Activated CD8-positive, alpha-beta T cell treated with anti-CD3 and anti-CD28 coated beads, Interleukin-2, amount 10 ng/mL, durations not matched to agents 7 days and 5 days (primary cell): ENCODE data around the gene OTOA. TPM values are rescaled to one million over a fixed set of nuclear protein-coding genes. Genes with fewer than 3 reads are reported as not detected.
"Not testable (repeated sequence)": the region's sequence is repeated elsewhere in the genome, so short reads cannot be mapped to it uniquely, and the experiment has no call there.

Experiments used
- ATAC-seq: fragments of 150-1000 bp; cut with Tn5 transposase; one replicate; pipeline ENCODE4 v1.10.0; 2021; ENCODE audit warnings: moderate library complexity
- CTCF ChIA-PET: fragments of 350-600 bp; sonication (Branson Sonifier 250); formaldehyde crosslinking; loops from one replicate; lab custom pipeline; 2021; ENCODE audit warnings: antibody characterized with exemption; lab: Charles Lee
- POLR2A ChIA-PET: fragments of 350-600 bp; sonication (Branson Sonifier 250); formaldehyde crosslinking; loops from one replicate; lab custom pipeline; 2021; ENCODE audit warnings: antibody characterized with exemption; lab: Charles Lee
- DNase-seq: peaks from one replicate; pipeline ENCODE4 v3.0.0-alpha.2; 2020
- H3K27ac Mint-ChIP-seq: one replicate; pipeline ENCODE4 v1.8.0; 2021; ENCODE audit warnings: mild to moderate bottlenecking, mixed read lengths
- H3K27me3 Mint-ChIP-seq: one replicate; pipeline ENCODE4 v1.8.0; 2021; ENCODE audit warnings: low read depth, mixed read lengths
- H3K36me3 Mint-ChIP-seq: one replicate; pipeline ENCODE4 v1.8.0; 2021; ENCODE audit warnings: low read depth, mixed read lengths
- H3K4me1 Mint-ChIP-seq: one replicate; pipeline ENCODE4 v1.8.0; 2021; ENCODE audit warnings: low read depth, mixed read lengths
- H3K4me3 Mint-ChIP-seq: one replicate; pipeline ENCODE4 v1.8.0; 2021; ENCODE audit warnings: mild to moderate bottlenecking, mixed read lengths
- H3K9me3 Mint-ChIP-seq: one replicate; pipeline ENCODE4 v1.8.0; 2022; ENCODE audit warnings: mixed read lengths; ENCODE audit not compliant: insufficient read depth
- total RNA-seq, 2 experiments: library from RNA; stranded (reverse); gene quantifications; one replicate each; pipeline ENCODE4 v1.2.3, GENCODE V29; 2021

OTOA gene
- total RNA-seq, 2 experiments from 2014 or later = not detected

DNA sequence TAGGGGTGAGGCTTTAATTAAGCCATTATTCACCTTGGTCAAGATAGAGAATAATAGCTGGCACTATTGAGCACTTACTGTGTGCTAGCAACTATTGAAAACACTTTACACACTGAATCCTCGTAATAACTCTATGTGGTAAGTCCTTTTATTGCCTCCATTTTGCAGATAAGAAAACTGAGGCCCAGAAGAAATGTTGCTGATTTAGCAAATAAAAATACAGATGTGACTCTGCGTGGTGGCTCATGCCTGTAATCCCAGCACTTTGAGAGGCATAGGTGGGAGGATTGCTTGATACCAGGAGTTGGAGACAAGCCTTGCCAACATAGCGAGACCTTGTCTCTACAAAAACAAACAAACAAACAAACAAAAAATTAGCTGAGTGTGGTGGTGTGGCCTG, 19.4 kb downstream of the OTOA start:
- Mint-ChIP-seq H3K27ac (no peak overlapping the region), H3K36me3 (no peaks in the 10 kb centered on the region), H3K4me3 (no peak overlapping the region), H3K4me1 (no peaks in the 10 kb centered on the region), H3K27me3 (peaks cover 4% of the 10 kb centered on the region), H3K9me3 (no peaks in the 10 kb centered on the region)
- ChIA-PET CTCF (interaction anchor here (1.0 to 1.8 kb wide), 6 partner anchors 13 to 45 kb away, joined by 3 to 5 read pairs (median 4); no protein-coding TSS in a partner anchor), POLR2A (no interaction called here)
- ATAC-seq = no peak
- no peak for DNase-seq

DNA sequence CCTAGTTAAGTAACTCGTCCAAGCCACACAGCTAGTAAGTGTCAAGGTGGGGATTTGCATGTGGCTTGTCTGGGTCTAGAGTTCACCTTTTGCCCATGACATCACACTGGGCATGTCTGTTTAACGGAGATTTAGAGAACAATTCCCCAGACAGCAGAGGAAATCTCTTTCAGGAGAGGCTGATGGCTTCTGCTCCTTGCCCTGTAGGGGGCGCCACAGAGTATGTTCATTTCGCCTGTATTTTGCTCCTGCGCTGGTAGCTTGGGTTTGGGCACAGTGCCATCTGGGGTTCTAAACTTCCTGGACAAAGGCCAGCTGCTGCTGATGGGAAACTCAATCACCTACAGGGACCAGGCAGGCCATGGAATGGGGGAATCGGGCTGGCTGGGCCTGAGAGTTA, 20.4 kb downstream of the OTOA start:
- Mint-ChIP-seq H3K9me3 (no peaks in the 10 kb centered on the region), H3K4me1 (no peaks in the 10 kb centered on the region), H3K27me3 (peaks cover 4% of the 10 kb centered on the region), H3K36me3 (no peaks in the 10 kb centered on the region), H3K4me3 (no peak overlapping the region), H3K27ac (no peak overlapping the region)
- CTCF ChIA-PET = interaction anchor here (1.0 to 1.8 kb wide), 6 partner anchors 12 to 44 kb away, joined by 3 to 5 read pairs (median 4); no protein-coding TSS in a partner anchor
- POLR2A ChIA-PET = no interaction called here
- ATAC-seq (no peak), DNase-seq (peak; percentile 32)

DNA sequence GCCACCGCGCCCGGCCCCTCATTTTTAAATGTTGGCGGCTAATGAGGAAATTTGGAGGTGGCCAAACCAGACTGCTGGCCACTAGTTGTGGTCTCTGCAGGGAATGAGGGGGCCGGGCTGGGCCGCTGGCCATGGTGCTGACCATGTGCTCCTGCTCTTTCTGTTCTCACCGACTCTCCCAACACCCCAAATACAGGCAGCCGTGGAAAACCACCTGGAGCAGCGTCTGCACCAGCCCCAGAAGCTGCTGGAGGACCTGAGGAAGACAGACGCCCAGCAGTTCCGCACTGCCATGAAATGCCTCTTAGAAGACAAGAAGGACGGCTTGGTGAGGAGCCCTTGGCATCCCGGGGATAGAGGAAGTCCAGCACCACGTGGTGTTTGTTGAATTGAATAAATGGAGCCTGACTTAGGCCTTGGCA, 21.3 kb downstream of the OTOA start:
- H3K4me3 Mint-ChIP-seq = no peak overlapping the region
- no peak for ATAC-seq
- peaks cover 4% of the 10 kb centered on the region for H3K27me3 Mint-ChIP-seq
- POLR2A ChIA-PET = no interaction called here
- DNase-seq = no peak
- no peaks in the 10 kb centered on the region for H3K9me3 Mint-ChIP-seq
- no peaks in the 10 kb centered on the region for H3K4me1 Mint-ChIP-seq
- CTCF ChIA-PET = interaction anchor here (1.2 kb wide), 1 partner anchor 28 kb away, joined by 5 read pairs; no protein-coding TSS in a partner anchor
- H3K36me3 Mint-ChIP-seq = no peaks in the 10 kb centered on the region
- H3K27ac Mint-ChIP-seq = no peak overlapping the region

DNA sequence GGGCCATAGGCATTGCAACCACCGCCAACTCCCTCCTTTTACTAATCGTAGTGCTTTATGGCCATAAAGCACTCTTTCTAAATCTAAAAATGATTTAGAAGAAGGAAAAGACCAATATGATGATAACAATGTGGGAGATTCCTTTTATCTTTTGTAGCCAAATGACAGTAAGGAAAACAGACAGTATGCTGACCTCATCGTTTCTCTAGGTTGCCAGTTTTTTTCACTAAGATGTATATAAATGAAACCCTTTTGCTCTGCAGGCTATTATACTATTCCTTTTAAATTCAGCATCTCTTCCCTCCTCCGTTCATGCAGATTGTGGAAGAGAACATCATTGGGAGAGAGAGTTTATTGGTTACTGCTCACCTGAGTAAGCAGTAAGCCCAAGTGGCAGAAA, 25.3 kb downstream of the OTOA start:
- H3K27ac Mint-ChIP-seq = no peak overlapping the region
- no peaks in the 10 kb centered on the region for H3K9me3 Mint-ChIP-seq
- DNase-seq (no peak), ATAC-seq (no peak)
- H3K36me3 Mint-ChIP-seq = no peaks in the 10 kb centered on the region
- ChIA-PET CTCF (no interaction called here), POLR2A (no interaction called here)
- no peak overlapping the region for H3K4me3 Mint-ChIP-seq
- no peaks in the 10 kb centered on the region for H3K4me1 Mint-ChIP-seq
- peaks cover 2% of the 10 kb centered on the region for H3K27me3 Mint-ChIP-seq

DNA sequence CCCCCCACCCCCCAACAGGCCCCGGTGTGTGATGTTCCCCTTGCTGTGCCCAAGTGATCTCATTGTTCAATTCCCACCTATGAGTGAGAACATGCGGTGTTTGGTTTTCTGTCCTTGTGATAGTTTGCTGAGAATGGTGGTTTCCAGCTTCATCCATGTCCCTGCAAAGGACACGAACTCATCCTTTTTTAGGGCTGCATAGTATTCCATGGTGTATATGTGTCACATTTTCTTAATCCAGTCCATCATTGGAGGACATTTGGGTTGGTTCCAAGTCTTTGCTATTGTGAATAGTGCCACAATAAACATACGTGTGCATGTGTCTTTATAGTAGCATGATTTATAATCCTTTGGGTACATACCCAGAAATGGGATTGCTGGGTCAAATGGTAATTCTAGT, 27.2 kb downstream of the OTOA start:
- H3K36me3 Mint-ChIP-seq, H3K27me3 Mint-ChIP-seq, CTCF ChIA-PET, ATAC-seq, H3K27ac Mint-ChIP-seq, H3K4me1 Mint-ChIP-seq, POLR2A ChIA-PET, H3K9me3 Mint-ChIP-seq, DNase-seq, H3K4me3 Mint-ChIP-seq: not testable (repeated sequence)

DNA sequence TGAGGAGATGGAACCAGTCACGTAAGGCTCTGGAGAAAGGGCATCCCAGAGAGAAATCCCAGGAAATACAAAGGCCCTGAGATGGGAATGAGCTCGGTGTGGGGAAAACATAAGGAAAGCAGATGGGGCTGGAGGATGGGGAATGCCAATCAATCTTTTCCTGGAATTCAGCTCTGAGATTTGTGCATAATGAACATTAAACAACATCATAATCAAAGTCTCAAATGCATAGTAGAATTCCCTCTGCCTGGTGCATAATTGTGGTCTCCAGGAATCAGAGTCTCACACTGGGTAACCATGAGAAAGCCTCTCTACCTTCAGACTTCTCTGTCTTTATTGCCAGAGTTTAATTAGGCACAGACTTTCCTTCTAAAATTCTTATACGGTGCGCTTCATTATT, 30.8 kb downstream of the OTOA start:
- Mint-ChIP-seq H3K9me3 (no peaks in the 10 kb centered on the region), H3K27me3 (peaks cover 7% of the 10 kb centered on the region), H3K4me3 (no peak overlapping the region), H3K36me3 (no peaks in the 10 kb centered on the region), H3K27ac (no peak overlapping the region), H3K4me1 (no peaks in the 10 kb centered on the region)
- DNase-seq = no peak
- CTCF ChIA-PET = interaction anchor here (1.0 to 2.1 kb wide), 4 partner anchors 14 to 110 kb away, joined by 5 to 9 read pairs (median 8); no protein-coding TSS in a partner anchor
- ATAC-seq = no peak
- POLR2A ChIA-PET = no interaction called here

DNA sequence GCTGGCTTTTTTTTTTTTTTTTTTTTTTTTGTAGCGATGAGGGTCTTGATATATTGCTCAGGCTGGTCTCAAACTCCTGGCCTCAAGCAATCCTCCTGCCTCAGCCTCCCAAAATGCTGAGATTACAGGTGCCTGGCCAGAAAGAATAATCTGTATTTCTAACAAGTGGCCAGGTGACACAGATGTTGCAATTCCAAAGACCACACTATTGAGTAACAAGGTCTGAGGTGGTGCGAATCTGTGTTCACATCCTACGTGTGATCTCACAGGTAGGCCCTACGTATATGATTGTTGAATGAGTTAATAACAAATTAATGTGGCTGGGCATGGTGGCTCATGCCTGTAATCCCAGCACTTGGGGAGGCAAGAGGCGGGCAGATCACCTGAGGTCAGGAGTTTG, 33.3 kb downstream of the OTOA start:
- no peak for ATAC-seq
- CTCF ChIA-PET = interaction anchor here (1.4 to 1.9 kb wide), 2 partner anchors 13 to 40 kb away, joined by 3 to 10 read pairs; no protein-coding TSS in a partner anchor
- POLR2A ChIA-PET = no interaction called here

DNA sequence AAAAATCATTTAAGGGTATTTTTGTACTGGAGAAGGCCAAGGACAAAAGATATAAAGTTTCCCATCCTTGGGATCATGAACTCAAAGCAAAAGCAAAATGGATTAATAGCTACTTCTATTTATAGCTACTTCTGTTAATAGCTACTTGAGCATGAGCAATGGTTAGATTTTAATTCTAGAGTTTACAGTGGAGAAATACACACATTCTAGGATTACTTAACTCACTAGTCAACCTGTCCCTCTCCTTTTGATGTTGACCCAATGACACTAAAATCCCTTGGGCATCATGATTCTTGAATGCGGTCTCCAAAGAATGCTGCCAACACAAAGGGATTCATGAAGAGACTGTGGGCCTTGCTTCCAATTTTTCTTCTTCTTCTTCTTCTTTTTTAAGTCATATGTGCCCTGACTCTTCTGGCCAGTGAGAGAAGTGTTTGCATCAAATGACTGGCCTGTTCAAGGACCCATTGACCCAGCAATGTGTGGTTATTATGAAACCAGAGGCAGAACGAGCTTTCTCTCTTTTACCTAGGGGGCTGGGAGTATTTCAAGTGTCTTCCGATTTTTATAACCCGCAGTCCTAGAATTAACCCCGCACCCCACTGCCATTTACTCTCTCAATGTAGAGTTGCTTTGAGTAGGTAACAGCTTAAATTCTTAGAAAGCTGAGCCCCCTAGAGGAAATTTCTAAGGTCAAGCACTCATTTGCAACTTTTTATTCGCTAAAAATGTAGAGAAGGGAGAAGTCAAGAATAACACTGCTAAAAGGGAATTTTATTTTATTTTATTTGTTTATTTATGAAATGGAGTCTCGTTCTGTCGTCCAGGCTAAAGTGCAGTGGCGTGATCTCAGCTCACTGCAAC, 34.6 kb downstream of the OTOA start:
- Mint-ChIP-seq H3K4me1 (peaks cover 2% of the 10 kb centered on the region), H3K4me3 (no peak overlapping the region), H3K27ac (no peak overlapping the region), H3K27me3 (peaks cover 6% of the 10 kb centered on the region), H3K9me3 (no peaks in the 10 kb centered on the region), H3K36me3 (no peaks in the 10 kb centered on the region)
- ChIA-PET POLR2A (no interaction called here), CTCF (interaction anchor here (1.7 to 1.9 kb wide), 2 partner anchors 9 to 41 kb away, joined by 10 to 12 read pairs; no protein-coding TSS in a partner anchor)
- DNase-seq (no peak), ATAC-seq (no peak)

More for the DNA sequence above, 33.3 kb downstream of the OTOA start:
- Mint-ChIP-seq H3K27ac (no peak overlapping the region), H3K4me1 (no peaks in the 10 kb centered on the region), H3K36me3 (no peaks in the 10 kb centered on the region), H3K27me3 (peaks cover 7% of the 10 kb centered on the region), H3K4me3 (no peak overlapping the region), H3K9me3 (no peaks in the 10 kb centered on the region)
- DNase-seq = no peak

DNA sequence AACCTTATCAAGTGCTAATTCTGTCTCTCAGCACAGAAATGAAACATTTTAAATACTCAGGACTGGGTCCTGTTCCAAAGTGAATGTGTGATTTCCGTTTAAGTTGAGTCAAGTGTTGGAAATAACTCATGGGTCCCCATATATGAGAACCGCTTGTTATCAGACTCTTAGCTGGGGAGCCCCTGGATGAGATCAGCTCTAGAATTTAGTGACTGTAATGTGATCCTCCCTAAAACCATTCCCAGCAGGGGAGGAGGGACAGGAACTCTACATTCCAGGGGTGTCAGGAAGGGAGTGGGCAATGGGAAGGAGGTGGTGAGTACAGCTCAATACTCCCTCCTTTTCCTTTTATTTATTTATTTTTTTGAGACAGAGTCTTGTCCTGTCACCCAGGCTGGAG, 37.5 kb downstream of the OTOA start:
- CTCF ChIA-PET = interaction anchor here (1.2 kb wide), 1 partner anchor 44 kb away, joined by 8 read pairs; no protein-coding TSS in a partner anchor
- H3K27ac Mint-ChIP-seq = no peak overlapping the region
- no peak for ATAC-seq
- no peak for DNase-seq
- H3K27me3 Mint-ChIP-seq = peaks cover 6% of the 10 kb centered on the region
- H3K36me3 Mint-ChIP-seq = no peaks in the 10 kb centered on the region
- peaks cover 7% of the 10 kb centered on the region for H3K4me1 Mint-ChIP-seq
- H3K4me3 Mint-ChIP-seq = no peak overlapping the region
- no peaks in the 10 kb centered on the region for H3K9me3 Mint-ChIP-seq
- POLR2A ChIA-PET = no interaction called here

DNA sequence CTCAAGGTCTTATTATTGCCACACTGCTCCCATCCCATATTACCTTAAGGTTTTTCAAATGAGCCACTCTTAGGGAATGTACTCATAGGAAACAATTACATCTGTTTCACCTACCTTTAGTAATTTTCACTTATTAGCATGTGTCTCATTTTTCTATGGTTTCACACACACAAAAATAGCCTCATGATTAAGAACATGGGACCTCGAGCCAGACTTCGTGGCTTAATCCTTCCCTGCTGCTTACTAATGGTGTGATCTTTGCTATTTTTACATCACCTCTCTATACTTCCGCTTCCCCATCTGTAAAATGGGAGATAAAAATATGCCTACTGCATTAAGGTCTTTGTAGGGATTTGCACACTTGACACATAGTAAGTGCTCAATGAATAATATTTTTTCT, 38.5 kb downstream of the OTOA start:
- CTCF ChIA-PET = interaction anchor here (11.6 kb wide), 1 partner anchor 46 kb away, joined by 105 read pairs; no protein-coding TSS in a partner anchor
- POLR2A ChIA-PET = no interaction called here
- Mint-ChIP-seq H3K27me3 (peaks cover 6% of the 10 kb centered on the region), H3K9me3 (no peaks in the 10 kb centered on the region), H3K36me3 (no peaks in the 10 kb centered on the region), H3K4me3 (no peak overlapping the region), H3K4me1 (peaks cover 7% of the 10 kb centered on the region), H3K27ac (no peak overlapping the region)
- ATAC-seq (no peak), DNase-seq (no peak)

DNA sequence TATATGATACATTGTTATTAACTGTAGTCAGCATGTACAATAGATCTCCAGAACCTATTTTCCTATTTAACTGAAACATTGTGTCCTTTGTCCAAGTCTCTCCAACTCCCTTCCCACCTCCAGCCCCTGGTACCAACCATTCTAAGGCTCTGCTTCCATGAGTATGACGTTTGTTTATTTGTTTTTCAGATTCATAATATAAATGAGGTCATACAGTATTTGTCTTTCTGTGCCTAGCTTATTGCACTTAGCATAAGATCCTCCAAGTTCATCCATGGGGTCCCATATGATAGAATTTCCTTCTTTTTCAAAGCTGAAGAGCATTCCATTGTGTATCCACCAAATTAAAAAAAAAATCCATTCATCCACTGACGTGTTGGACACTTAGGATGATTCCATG, 39.4 kb downstream of the OTOA start:
- ChIA-PET CTCF (interaction anchor here (0.7 to 11.6 kb wide), 2 partner anchors 46 to 493 kb away, joined by 3 to 105 read pairs; no protein-coding TSS in a partner anchor), POLR2A (no interaction called here)
- no peak overlapping the region for H3K27ac Mint-ChIP-seq
- peaks cover 3% of the 10 kb centered on the region for H3K27me3 Mint-ChIP-seq
- no peak overlapping the region for H3K4me3 Mint-ChIP-seq
- H3K4me1 Mint-ChIP-seq = peaks cover 7% of the 10 kb centered on the region
- no peak for DNase-seq
- no peaks in the 10 kb centered on the region for H3K36me3 Mint-ChIP-seq
- no peaks in the 10 kb centered on the region for H3K9me3 Mint-ChIP-seq
- ATAC-seq = no peak

DNA sequence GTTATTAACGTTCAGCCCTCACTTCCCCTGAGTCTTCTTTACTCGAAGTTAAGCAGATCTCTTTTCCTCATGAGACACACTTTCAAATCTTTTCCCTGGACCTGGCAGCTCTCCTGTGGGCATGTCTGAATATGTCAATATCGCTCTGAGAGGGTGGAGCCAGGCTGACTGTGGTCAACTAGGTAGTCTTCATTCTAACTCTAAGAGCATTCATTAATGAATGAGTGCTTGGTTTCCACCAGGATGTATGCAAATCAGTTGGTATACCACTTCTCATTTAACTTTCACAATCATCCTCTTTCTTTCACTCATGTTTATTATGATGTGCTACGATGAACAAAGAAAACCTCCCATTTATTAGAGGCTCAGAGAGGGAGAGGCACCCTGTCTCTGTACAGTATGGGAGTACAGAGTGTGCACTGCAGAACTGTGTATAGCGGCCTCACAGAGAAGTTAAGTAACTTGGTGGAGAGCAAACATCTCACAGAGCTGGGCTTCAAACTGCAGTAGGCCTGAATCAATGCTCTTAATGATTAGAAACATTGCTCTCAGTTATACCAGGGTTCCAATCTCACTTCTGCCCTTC, 39.9 kb downstream of the OTOA start:
- no peaks in the 10 kb centered on the region for H3K36me3 Mint-ChIP-seq
- no peaks in the 10 kb centered on the region for H3K27me3 Mint-ChIP-seq
- ChIA-PET CTCF (interaction anchor here (0.7 to 11.6 kb wide), 2 partner anchors 47 to 493 kb away, joined by 3 to 105 read pairs; no protein-coding TSS in a partner anchor), POLR2A (no interaction called here)
- ATAC-seq = no peak
- H3K4me1 Mint-ChIP-seq = peaks cover 7% of the 10 kb centered on the region
- H3K27ac Mint-ChIP-seq = no peak overlapping the region
- DNase-seq = no peak
- H3K9me3 Mint-ChIP-seq = no peaks in the 10 kb centered on the region
- H3K4me3 Mint-ChIP-seq = no peak overlapping the region
